Activated CD8-positive, alpha-beta memory T cell treated with anti-CD3 and anti-CD28 coated beads, Interleukin-2, amount 50 U/mL, for 48 hours (primary cell): ENCODE results near the gene EIF3K.
A peak's percentile ranks its signal among the peaks of the same experiment; 100 is the strongest.
"Not testable (repeated sequence)": the region's sequence is repeated elsewhere in the genome, so short reads cannot be mapped to it uniquely, and the experiment has no call there.

ENCODE experiments used
- DNase-seq: peaks from one replicate; pipeline ENCODE4 v3.0.0-alpha.2; 2020

EIF3K gene

DNA sequence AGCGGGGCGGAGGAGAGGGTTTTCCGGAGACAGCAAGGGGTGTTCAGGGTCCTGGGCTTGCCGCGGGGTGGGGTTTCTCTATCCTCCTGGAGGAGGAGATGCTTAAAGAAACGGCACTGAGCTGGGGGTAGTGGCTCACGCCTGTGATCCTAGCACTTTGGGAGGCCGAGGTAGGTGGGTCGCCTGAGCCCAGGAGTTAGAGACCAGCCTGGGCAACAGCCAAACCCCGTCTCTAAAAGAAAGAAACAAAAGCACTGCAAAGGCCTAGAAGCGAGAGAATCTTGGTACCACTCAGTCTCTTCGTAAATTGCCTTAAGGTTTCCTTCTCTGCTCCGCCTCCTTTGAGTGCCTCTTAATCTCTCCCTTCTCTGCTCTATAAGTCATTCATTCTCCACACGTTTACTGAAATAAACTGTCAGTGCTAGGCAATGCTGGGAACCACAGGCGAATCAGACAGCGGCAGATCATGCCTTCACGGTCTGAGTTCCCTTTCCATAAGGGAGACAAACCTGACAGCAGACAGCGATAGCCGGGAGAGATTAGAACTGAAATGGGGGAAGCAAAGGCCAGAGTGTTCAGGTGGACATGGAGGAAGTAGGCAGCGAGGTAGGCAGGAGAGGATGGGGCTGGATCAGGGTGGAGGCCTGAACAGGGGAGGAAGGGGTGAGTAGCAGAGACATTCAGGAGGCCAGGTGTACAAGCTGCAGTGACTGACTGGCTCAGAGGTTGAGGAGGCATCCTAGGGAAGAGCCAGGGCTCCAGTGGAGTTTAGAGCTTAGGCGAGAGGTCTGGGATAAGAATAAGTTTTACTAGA, 580 bp downstream of the EIF3K start:
- DNase-seq: no peak

DNA sequence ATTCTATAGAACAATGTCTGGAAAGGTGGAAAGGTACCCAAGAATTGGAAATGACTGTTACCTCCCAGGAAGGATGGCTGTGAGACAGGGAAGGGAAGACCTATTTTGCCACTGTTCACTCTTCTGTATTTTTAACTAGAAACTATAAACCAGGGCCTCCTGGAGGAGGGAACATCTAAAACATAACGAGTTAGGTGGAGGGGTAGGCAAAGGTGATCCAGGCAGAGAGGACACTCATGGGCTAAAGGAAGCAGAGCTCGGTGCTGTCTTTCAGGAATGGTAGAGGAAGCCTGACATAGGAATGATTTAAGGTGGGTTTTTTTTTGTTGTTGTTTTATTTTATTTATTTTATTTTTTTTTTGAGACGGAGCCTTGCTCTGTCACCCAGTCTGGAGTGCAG, 5.8 kb downstream of the EIF3K start:
- no peak for DNase-seq

DNA sequence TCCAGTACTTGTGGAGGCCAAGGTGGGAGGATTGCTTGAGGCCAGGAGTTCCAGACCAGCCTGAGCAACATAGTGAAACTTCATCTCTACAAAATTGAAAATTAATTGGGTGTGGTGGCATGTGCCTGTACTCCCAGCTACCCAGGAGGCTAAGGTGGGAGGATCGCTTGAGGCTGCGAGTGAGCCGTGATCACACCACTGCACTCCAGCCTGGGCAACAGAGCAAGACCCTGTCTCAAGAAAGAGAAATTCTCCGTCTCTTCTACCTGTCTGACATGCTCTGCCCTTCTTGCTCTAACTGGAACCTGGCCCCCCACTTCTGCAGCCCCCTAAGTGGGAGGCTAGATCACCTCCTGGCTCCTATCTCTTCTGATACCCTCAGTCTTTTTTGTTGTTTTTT, 7.4 kb downstream of the EIF3K start:
- DNase-seq: no peak

DNA sequence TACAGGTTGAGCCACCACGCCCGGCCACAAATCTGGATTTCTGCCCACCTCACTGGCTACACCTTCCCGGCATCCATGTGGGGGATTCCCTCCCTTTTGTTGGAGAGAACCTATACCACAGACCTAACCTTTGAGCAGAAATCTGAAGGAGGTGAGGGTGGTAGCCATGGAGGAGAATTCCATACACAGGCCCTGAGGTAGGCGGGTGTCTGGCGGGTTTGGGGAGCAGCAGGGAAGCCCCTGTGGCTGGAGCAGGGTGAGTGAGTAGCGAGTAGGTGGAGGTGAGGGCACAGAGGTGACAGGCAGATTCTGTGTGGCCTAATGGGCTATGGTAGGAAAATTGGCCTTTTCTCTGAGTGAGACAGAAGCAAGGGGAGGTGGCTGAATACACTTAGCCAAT, 10.6 kb downstream of the EIF3K start:
- no peak for DNase-seq

DNA sequence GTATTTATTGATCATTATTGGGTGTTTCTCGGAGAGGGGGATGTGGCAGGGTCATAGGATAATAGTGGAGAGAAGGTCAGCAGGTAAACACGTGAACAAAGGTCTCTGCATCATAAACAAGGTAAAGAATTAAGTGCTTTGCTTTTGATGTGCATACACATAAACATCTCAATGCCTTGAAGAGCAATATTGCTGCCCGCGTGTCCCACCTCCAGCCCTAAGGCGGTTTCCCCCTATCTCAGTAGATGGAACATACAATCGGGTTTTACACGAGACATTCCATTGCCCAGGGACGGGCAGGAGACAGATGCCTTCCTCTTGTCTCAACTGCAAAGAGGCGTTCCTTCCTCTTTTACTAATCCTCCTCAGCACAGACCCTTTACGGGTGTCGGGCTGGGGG, 12.3 kb downstream of the EIF3K start:
- not testable (repeated sequence) for DNase-seq

DNA sequence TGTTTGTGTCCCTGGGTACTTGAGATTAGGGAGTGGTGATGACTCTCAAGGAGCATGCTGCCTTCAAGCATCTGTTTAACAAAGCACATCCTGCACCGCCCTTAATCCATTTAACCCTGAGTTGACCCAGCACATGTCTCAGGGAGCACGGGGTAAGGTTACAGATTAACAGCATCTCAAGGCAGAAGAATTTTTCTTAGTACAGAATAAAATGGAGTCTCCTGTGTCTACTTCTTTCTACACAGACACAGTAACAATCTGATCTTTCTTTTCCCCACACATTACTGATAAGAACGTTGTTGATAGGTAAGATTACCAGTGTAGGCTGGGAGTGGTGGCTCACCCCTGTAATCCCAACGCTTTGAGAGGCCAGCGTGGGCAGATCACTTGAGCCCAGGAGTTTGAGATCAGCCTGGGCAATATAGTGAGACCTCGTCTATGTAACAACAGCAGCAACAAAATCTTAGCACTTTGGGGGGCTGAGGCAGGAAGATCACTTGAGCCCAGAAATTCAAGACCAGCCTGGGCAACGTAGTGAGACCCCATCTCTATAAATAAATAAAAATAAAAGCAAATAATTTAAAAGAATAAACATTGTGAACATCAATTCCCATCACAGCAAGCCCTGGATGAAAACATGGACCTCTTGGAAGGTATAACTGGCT, 13.0 kb downstream of the EIF3K start:
- not testable (repeated sequence) for DNase-seq

DNA sequence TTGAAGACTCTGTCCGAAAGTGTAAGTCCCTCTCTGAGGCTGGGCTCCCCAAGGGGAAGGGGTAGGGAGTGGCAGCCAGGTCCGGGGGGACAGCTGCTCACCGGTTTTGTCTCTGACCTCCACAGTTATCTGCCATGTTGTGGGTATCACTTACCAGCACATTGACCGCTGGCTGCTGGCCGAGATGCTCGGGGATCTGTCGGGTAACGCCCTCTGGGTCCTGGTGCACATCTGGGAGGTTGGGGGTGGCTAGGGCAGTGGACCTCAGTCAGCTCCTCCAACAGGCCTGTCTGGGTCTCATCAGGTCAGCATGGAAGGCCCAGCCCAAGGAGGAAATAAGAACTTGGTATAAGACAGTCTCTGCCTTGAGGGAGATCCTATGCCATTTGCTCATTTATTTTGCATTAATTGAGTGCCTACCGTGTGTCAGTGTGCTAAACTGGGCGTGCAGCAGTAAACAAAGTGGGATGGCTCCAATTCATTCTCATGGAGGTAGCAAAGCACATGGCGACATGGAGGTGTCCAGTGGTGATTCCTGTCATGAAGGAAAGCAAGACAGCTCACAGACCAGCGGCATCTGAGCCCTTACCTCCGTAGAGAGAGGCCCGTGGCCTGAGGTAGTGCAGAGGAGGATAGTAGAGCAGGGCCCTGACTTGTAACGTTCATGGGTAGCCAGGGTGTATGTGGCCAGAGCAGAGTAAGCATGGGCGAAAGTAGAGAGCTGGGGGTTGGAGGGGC, 13.7 kb downstream of the EIF3K start:
- no peak for DNase-seq

DNA sequence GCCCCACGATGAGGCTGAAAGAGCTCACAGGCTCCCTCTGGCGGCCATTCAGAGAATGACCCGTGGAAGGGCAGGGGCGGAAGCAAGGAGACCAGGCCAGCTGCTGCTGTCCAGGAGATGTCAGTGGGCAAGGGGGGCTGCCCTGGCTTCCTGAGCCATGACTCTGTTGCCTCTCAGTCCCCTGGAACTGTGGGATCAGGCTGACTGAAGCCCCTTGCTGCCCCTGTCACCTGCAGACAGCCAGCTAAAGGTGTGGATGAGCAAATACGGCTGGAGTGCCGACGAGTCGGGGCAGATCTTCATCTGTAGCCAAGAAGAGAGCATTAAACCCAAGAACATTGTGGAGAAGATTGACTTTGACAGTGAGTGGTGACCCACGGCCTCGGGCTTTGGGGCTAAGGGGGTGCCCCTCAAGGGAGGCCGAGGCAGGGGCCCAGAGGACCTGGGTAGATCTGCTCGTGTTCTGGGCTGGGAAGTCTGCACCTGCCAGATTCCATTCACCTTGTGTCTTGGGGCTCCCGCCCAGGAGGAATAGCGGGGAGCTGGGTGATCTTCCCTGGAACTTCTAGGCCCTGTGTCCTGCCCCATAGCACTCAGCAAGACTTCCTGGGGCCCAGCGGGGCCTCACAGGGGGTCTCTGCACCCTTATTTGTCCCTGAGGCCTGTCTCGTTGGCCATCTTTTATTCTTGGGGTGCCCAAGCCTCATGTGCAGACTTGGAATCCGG, 15.9 kb downstream of the EIF3K start:
- peak; percentile 92 for DNase-seq

DNA sequence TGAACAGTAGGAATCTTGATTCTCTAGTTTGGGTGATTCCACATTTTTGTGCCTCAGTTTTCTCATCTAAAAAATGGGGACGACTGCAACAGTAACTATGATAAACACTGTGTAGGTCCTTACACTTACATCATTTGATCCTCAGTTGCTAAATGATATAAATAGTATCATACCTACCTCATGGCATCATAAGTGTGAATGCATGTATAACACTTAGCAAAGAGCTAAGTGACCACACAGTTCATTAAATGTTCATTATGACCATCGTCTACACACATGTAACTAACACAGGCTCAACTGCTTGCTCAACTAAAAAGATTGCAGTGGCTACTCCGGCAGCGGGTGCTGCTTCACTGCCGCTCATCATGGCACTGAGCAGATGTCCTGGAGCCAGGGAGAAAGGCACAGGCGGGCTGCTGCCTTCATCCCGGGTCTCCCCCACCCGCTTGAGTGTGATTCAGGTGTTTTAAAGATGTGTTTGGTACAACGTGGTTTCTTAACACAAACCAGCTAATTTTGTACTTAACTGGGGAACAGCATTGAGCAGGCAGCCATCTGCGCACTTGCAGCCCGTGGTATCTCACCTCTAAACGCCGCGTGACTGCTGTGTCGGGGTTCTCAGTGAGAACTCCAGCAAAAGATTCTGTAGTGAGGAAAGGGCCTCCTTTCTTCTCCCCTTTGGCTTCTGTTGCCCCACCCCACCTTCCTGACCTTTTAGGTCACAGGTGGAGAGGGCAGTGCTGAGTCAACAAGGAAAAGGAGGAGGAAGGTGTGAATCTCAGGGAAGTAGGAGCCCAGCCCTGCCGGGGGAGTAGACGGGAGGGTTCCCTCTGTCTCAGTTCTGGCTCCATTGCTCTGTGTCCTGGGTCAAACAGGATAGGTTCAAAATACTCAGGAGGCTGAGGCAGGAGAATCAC, 16.8 kb downstream of the EIF3K start:
- no peak for DNase-seq

DNA sequence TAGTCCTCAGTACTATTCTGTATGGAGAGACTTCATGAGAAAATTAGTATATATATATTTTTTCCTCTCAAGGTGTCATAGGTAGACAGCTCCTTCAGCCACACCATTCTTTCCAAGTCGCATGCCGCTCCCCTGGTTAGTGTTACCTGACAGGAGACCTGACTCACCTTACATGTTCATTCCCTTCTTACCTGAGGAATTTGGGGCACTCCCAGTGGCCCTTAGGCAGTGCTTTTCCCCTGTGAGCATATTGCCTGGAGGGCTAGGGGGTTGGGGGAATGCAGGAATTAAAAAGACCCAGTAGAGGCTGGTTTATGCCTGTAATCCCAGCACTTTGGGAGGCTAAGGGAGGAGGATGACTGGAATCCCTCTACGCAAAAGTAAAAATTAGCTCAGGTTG, 19.5 kb downstream of the EIF3K start:
- no peak for DNase-seq

DNA sequence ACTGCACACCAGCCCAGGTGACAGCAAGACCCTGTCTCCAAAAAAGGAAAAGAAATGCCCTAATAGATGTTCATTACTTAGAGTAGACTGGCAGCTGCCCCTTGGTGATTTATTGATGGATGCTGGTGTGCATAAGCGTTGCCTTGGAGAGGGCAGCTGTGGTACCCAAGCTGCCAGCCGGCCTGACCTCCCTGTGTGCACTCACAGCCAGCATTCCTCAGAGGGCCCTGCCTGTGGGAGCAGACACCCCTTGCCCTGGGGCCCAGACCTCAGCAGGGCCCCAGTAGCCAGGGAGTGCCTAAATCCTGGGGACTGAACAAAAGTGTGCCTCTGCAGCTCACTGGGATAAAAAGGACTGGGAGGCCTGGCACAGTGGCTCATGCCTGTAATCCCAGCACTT, 20.7 kb downstream of the EIF3K start:
- DNase-seq: no peak

DNA sequence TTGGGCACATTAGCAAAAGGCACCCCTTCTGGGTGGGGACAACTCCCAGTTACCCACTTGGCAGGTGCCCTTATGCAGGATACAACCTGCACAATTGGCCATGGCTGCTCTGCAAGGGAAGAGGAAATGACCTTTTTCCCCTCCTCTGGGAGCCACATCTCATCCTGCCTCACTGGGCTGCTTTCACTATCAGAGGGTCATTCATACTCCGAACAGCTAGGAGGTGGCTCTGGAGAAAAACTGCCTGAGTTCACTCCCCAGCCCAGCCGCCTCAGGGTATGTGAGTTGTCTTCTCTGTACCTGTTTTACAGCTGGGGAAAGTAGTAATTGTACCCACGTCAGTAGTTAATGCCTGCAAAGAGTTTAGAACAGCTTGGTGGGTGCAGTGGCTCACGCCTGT, 21.4 kb downstream of the EIF3K start:
- DNase-seq: no peak

DNA sequence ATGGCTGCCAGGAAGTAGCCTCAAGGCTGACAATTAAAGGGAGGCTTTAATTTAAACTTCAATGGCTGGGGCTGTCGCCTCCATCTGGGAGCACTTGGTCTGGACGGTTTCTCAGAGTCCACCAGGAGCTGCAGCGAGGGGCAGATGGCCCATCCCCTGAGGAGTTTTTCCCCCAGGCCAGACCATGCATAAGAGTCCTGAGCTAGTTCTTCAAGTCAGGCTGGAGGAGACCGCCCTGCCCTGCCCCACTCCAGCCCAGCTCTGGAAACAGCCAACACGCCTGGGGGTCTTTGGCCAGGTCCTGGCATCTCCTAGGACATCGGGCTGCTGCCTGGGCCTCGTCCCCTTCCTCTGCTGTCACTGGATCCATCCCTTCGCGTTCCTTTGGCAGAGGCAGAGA, 23.2 kb downstream of the EIF3K start:
- no peak for DNase-seq

DNA sequence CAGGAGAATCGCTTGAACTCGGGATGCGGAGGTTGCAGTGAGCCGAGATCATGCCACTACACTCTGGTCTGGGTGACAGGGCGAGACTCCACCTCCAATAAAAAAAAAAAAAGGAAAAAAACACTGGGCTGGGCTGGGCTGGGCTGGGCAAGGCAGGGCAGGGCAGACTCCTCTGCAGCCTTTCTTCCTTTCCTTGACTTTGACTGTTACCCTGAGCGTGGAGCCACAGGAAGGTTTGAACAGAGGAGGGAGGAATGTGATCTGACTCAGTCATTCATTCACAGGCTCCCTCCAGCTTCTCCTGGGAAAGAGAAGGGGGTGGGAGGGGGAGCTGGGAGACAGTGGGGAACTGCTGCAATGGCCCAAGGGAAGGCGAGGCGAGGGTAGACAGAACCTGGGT, 25.7 kb downstream of the EIF3K start:
- DNase-seq: no peak

DNA sequence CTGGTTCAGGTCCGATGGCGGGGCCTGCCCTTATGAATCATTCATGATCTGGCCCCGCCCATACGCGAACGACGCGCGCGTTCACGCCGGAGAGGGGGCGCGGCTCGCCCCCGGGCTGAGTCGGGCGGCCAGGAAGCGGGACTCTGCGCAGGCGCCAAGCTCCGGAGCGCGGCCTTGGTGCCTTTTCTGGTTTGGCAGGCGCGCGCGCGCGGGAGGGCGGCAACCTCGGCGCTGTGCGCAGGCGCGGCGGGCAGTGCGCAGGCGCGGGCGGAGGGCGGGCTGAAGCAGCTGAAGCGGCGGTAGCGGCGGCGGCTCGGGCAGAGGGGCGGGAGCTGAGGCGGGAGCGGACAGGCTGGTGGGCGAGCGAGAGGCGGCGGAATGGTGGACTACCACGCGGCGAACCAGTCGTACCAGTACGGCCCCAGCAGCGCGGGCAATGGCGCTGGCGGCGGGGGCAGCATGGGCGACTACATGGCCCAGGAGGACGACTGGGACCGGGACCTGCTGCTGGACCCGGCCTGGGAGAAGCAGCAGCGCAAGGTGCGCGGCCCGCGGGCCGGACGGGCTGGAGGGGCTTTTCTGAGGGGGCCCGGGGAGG, 28.5 kb downstream of the EIF3K start, which contains the start of gene ACTN4:
TSS of gene ACTN4 (plus strand) at position 282 of the 598 bp plus-strand sequence. CDS start at position 379, 97 bp downstream.
- peak; percentile 100 for DNase-seq

DNA sequence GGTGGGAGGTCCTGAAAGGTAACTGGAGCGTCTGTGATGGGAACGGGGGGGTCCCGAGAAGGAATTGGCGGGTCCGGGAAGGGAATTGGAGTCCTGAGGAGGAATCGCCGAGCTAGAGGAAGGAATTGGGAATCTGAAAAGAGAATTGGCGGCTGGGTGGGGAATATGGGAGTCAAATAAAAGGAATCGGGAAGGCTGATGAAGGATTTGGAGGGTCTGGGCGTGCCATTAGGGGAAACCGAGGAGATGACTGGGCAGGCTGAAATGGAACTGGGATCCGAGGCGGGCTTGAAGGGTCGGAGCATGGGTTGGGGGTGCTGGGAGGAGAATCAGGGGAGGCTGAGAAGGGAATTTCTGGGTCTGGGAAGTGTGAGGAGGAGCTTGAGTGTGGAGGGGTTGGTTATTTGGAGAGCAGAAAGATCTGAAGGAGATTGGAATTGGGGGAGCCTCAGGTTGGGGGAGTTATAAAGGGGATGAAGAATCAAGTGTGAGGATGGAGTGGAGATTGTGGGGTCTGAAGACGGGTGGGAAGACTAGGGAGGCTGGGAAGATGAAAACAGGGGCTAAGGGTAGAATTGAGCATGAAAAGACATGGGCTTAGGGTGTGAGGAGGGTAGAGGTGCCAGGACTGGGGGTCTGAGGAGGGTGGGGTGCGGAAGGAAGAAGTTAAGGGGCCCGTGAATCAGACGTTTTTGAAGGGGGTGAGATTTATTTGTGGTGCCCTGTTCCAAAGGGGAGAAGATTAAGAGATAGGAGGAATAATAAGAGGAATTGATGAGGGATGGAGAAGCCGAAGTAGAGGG, 29.2 kb downstream of the EIF3K start:
- DNase-seq: no peak

DNA sequence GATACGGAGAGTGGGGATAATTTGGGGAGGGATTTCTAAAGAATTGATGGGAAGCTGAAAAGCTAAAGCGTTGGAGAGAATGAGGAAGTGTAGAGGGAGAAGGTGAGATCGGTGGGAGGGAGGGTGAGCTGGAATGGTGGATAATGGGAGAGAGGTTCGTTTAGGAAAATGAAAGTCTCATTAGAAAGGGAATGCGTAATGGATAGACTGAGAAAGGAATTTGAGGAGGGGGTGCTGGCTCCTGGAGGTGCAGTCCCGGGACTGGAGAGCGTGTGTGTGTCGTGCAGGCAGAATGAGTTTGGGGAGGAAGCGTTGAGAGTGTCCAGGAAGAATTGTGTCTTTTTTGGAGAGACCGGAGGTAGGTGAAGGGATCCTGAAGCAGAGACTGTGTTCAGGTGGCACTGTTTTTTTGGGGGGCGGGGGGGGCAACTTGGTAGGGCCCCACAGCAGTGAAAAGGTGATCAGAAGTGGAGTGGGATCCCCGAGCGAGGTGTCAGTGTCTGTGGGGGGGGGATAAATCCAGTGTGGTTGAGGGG, 29.8 kb downstream of the EIF3K start:
- no peak for DNase-seq

DNA sequence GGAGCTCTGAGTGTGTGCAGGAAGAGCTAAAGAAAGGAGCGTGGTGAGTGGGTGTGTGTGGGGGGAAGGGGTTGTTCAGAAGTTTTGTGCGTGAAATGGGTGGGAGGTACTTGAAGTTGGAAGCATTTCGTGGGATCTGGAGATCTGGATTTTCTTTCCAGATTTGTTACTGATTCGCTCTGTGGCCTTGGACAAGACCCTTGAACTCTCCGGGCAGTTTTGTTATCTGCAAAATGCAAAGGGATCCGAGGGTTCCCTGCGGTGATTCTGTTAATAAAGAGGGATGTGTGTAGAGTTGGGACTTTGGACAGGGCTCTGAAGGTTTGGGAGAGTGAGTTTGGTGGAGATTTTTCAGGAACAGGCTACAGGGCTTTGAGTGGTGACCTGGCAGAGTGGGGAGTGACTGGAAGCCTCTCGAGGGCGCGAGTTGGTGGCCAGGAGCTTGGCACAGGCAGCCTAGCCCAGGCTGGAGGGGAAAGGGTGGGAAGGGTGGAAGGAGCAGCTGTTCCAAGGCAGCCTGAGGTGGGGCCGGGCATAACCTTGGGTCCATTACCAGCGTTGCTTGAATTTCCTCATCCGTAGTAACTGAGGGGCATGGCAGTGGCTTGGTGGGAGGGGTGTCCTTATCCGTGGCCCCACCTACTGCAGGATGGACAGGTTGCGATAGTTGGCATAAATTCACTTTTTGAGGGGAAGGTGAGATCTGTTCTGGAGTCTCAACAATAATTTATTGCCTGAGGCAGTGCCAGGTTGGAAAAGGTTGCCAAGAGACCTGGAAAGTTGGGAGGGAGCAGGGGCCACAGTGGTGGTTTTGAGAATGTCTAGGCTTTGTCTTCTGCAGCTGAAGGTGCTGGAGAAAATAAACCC, 30.6 kb downstream of the EIF3K start:
- DNase-seq: no peak

DNA sequence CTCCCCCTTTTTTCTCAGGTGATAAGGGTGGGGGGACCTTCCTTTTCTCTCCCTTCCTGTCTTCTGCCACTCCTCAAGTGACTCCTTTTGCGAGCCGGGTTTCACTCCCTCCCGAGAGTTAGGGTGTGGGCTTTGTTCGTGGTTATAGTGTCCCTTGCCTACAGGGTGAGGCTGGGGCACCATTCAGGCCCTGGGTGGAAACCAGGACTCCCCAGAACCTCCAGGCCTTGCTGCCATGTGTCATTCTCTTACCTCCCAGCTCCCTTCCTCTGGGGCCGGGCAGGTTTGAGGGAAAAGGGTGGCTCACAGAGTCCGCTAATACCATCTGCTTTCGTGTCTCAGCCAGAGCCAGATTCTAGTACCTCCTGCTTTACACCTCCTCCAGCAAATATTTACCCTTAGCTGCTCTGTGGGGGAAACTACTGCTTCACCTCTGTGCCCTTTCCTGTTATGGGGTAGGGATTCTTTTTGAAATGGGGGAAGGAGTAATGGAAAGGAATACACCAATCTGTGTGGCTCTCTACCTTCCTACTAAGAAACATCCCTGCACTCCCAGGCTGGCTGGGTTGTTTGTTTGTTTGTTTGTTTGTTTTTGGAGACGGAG, 31.3 kb downstream of the EIF3K start:
- DNase-seq: no peak
